ENCODE data around the gene SMIM5.

The SMIM5 gene

DNA sequence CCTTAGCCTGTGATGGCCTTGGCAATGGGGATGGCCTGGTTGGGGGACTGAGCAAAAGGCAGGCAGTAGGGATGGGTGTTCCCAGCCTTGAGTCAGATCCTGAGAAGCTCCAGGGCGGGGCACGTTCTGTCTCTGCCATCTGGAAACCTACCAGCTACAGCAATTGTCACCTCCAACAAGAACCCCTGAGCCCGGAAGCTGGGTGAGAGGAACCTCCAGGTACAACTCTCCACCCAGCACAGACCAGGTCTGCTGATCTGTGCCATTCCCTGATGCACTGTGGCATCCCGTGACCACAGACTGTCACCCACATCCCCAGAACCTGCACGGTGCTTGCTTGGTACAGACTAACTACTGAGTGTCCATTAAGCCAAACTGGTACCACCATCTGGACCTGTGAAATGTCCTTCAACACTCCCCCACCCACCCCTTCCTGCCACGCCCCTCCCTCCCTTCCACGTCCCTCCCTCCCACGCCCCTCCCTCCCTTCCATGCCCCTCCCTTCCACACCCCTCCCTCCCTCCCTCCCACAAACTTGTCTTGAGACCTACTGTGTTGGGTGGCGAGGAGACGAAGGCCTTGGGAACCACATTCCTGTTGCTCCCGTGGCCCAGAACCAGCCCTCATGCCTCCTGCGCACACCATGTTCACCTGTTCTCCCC, 29.1 kb upstream of the SMIM5 start:
- no peak for TF ChIP-seq CTCF (IDR thresholded peaks at IDR 0.05; ENCODE audit: insufficient read depth, low read depth, low read length, missing control alignments)
- no peak for DNase-seq (ENCODE audit: low read depth)
- no peak overlapping the region for H3K4me3 ChIP-seq (ENCODE audit: low read depth, low read length)

DNA sequence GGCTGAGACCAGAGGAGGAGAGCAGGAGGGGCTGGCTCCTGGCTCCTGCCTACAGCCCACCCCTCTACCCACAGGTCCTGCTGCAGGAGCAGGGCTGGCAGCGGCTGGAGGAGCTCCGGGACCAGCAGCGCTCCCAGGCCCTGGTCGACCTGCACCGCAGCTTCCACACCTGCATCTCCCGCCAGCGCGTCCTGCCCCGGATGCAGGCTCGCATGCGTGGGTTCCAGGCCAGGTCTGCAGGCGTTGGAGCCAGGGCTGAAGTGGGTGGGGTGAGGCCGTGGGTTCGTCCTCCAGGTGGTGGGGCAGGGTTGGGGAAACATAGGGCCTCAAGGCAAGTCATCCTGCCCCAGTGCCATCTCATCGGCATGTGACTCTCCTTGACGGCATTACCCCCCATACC, 27.4 kb upstream of the SMIM5 start:
- H3K4me3 ChIP-seq (ENCODE audit: low read depth, low read length), result no peak overlapping the region
- no peak for TF ChIP-seq CTCF (IDR thresholded peaks at IDR 0.05; ENCODE audit: insufficient read depth, low read depth, low read length, missing control alignments)
- no peak for DNase-seq (ENCODE audit: low read depth)

DNA sequence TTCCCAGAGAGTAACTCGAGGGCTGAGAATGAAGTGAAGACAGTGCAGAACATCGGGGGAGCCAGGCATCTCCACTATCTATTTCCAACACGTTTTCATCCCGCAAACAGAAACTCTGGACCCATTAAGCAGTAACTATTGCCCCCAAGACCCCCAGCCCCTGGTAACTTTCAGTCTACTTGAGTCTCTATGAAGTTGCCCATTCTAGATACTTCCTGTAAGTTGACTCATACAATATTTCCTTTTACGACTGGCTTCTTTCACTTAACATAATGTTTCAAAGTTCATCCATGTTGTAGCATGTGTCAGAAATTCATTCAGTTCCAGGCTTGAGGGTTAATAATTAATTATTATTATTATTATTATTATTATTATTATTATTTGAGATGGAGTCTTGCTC, 26.1 kb upstream of the SMIM5 start:
- no peak overlapping the region for H3K4me3 ChIP-seq (ENCODE audit: low read depth, low read length)
- DNase-seq (ENCODE audit: low read depth), result no peak
- no peak for TF ChIP-seq CTCF (IDR thresholded peaks at IDR 0.05; ENCODE audit: insufficient read depth, low read depth, low read length, missing control alignments)

GRCh38 chr17:75610103-75610984, 22.9 kb upstream of the SMIM5 start:
- H3K4me3 ChIP-seq (ENCODE audit: low read depth, low read length), result no peak overlapping the region
- no peak for DNase-seq (ENCODE audit: low read depth)
- TF ChIP-seq CTCF (IDR thresholded peaks at IDR 0.05; ENCODE audit: insufficient read depth, low read depth, low read length, missing control alignments), result no peak

DNA sequence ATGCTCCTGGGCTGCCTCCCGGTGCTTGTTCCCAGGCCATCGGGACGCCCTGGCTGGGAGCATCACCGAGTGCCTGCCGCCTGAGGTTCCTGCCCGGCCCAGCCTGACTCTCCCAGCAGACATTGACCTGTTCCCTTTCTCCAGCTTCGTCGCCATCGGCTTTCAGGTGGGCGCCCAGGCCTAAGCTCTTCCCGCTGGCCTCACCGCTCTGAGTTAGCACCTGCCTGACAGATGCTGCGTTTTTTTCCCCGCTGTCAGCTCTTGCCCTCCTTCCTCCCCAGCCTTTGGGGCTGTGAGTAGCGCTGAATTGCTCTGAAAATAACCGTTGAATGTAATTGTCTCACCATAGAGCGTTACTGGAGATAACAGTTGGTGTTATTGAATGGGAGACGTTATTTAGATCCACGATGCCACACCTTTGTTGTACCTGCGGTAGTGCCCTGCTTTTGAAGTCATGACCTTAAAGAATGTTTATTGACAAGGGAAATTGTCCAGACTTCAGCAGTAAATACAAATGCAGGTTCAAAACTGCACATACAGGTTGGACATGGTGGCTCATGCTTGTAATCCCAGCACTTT, 21.3 kb upstream of the SMIM5 start:
- no peak for TF ChIP-seq CTCF (IDR thresholded peaks at IDR 0.05; ENCODE audit: insufficient read depth, low read depth, low read length, missing control alignments)
- H3K4me3 ChIP-seq (ENCODE audit: low read depth, low read length), result no peak overlapping the region
- no peak for DNase-seq (ENCODE audit: low read depth)

GRCh38 chr17:75612906-75613626, 20.2 kb upstream of the SMIM5 start:
- no peak for DNase-seq (ENCODE audit: low read depth)
- no peak overlapping the region for H3K4me3 ChIP-seq (ENCODE audit: low read depth, low read length)
- no peak for TF ChIP-seq CTCF (IDR thresholded peaks at IDR 0.05; ENCODE audit: insufficient read depth, low read depth, low read length, missing control alignments)
